Superior temporal gyrus (tissue), 1 donor: ENCODE measurements around the gene IVNS1ABP.
A peak's percentile ranks its signal among the peaks of the same experiment; 100 is the strongest.
"Not testable (repeated sequence)": the region's sequence is repeated elsewhere in the genome, so short reads cannot be mapped to it uniquely, and the experiment has no call there.

Experiments used
- DNase-seq: peaks from one replicate; pipeline ENCODE4 v3.0.0-alpha.2; 2016; ENCODE audit errors: extremely low spot score

Gene IVNS1ABP

DNA sequence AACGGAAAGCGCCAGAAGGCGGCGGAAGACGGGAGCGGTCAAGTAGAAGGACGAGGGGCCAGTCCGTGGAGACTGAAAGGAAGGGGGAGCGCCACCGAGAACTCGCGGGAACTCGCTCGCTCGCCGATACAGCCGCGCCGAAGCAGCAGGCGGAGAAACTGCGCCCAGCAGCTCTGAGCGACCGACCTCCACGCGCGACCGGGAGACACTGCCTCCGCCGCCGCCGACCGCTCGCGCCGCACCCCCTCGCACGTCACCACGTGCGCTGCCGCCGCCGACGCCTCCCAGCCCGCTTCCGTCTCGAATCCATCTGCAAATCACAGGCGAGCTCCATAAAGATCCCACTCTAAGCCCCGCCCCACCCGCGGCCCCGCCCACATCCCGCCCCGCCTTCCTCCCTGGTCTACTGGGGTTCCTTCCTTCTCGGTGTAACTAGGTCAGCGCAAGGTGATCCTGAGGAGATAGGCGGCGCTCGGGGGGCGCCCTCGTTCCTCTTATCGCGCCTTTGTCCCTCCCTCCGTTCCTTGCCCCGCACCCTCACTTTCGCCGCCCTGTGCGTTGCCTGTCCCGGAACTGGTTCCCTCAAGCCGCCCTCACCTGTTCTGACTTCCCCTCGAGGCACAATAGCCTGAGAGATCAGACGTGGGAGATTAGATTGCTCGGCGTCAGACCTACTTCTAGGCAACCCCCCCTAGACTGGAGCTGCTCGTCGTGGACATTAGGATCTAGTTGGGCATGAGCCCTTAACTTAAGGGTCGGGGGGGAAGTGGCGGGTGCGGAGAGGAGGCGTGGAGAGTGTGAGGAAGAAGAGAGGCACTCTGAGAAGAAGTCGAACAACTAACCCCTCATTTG lies at the start of gene IVNS1ABP:
Gene IVNS1ABP, minus strand, starts transcription at position 210 of the 852 bp plus-strand sequence. CDS start 7,750 bp downstream, outside the sequence.
- peak; percentile 93 for DNase-seq

DNA sequence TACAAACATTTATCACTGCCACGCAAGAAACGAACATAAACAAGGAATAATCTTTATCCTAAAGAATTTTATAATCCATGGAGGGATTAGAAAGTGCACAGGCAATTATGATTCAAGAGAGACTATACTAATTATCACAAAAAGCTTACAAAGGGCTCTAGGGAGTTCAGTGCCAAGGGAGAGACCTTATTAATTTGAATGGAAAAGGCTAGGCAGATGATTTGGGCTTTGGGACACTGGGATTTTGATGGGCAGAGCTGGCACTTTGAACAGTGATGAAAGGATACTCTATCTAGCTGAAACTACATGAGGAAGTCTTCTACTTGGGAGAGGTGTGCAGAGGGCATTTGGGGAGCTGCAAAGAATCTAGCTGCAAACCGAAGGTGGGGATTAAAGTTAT lies 48.9 kb upstream of the IVNS1ABP start:
- no peak for DNase-seq

DNA sequence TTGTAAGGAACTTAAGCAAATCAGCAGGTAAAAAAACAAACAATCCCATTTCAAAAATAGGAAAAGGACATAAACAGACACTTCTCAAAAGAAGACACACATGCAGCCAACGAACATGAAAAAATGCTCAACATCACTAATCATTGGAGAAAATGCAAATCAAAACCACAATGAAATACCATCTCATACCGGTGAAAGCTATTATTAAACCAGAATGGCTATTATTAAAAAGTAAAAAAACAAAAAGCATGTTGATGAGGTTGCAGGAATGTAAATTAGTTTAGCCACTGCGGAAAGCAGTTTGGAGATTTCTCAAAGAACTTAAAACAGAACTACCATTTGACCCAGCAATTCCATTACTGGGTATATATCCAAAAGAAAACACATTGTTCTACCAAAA lies 47.5 kb upstream of the IVNS1ABP start:
- not testable (repeated sequence) for DNase-seq

DNA sequence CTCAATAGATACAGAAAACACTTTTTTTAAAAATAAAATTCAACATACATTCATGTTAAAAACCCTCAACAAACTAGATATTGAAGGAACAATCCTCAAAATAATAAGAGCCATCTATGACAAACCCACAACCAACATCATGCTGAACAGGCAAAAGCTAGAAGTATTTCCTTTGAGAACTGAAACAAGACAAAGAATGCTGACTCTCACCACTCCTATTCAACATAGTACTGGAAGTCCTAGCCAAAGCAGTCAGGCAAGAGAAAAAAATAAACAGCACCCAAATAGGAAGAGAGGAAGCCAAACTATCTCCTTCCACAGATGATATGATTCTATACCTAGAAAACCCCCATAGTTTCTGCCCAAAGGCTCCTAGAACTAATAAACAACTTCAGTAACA lies 46.2 kb upstream of the IVNS1ABP start:
- no peak for DNase-seq

DNA sequence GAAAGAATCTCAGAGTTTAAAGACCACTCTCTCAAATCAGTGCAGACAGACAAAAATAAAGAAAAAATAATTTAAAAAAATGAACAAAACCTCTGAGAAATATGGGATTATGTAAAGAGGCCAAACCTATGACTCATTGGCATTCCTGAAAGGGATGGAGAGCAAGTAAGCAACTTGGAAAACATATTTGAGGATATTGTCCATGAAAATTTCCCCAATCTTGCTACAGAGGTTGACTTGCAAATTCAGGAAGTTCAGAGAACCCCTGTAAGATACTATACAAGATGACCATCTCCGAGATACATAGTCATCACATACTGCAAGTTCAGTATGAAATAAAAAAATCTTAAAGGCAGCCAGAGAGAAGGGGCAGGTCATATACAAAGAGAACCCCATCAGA lies 43.7 kb upstream of the IVNS1ABP start:
- DNase-seq: no peak

DNA sequence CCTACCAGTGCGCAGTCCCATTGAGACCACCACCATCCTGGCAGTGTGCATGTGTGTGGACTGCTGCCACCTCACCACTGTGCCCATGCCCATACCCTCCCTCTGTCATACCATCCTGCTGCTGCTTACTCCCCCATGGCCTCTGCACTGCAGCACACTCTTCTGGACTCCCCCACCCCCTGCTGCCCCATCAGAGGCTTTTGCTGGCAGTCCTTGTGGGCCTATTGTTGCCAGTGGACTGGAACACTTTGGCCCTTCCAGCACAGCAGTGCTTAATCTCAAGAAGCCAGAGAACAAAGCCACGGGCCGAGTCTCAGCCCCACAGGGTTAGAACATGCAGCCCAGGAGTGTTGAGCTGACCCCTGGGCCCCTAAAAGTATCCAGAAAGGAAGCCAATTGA lies 41.9 kb upstream of the IVNS1ABP start:
- no peak for DNase-seq

DNA sequence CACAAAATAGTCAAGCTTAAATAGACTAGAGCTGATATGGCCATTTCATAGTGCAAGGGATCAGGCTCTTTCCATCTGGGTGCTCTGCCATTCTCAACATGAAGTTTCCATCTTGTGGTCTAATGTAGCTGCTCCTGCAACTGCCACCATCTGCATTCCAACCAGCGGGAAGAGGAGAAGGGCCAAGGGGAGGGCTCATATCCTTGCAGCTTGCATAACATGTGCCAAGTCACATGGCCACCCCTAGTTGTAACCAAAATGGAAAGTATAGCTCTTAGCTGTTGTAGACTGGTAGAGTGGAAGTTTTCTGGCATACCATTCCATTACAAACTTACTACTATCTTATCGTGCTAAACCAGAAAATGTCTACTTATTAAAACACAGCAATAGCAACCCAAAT lies 38.9 kb upstream of the IVNS1ABP start:
- DNase-seq: no peak

DNA sequence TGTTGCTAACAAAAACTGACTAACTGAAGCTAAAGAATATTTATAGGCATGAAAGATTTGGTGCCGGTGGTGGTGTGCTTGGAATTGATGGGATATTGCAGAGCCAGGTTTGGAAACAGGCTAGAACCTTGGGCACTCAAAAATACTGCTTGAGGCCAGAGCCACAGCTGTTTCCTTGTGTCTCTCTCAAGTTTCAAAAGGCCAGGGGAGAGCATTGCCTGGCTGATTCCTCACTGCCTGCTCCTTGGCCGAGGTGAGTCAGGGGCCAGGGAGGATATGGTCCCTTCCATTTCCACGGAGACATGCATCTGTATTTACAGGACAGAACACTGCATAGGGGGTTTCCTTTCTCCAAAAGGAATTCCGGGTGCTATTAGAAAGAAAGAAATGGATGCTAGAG lies 36.1 kb upstream of the IVNS1ABP start:
- no peak for DNase-seq

DNA sequence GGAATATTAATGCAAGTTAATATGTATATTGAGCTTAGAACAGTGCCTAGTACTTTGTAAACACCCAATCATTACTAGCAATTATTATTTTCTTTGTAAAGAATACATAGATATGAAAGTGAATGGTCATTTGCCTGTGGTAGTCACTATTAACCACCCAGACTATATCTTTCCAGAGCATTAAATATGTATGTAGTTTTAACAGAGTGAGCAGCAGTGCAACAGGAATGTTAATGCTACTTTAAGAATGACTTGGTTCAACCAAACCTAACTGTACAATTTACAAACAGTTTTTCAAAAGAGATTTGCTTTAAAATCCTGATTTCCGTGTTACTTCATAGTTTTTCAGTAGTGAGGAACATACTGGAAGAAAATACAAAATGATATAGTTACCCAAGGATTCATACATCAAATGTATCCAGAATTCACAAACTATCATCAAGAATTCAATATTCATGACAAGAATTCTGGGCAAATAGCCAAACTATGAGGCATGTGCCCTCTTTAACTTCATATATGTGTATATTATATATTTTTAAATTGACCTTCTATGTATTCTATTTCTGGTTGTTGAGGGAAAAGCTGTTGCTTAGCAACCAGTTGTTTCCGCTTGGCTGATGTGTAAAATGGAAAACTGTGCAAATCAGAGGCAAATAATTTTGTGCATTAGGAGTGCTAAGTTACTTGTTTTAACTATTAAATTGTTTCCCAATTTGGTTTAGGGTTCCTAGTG lies 34.9 kb upstream of the IVNS1ABP start:
- DNase-seq: no peak

DNA sequence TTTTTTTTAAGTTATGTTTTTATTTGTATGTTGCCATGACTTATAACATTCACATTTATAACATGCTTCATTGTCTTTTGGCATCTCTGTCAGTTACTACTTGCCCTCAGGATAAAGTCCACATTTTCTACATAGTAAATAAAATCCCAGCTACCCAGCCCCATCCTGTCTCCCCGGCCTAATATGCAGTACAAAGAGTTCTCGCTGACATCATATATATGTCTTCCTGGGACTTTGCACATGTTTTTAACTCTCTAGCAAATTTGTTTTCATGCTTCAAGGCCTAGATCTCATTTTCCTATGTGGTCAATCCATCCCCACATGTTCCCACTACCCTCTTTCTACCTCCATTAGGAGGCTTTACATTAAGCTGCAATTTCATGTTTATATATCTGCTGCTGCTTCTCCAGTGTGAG lies 33.0 kb upstream of the IVNS1ABP start:
- no peak for DNase-seq

DNA sequence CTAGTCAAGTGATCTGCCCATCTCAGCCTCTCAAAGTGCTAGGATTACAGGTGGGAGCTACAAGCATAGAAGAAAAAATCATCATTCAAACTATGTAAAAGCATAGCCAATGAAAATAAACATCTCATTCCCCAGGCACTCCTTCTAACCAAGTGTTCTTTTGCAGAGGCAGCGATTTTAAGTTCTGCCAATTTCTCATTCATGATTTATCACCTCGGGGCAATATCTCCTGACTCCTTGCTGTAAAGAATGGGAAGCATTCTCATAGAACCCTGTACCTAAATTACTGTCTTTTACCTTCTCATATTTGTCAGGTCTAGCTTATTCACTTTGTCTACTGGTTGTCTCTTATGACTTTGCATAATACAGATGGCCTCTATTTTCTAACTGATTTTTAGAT lies 32.5 kb upstream of the IVNS1ABP start:
- no peak for DNase-seq

DNA sequence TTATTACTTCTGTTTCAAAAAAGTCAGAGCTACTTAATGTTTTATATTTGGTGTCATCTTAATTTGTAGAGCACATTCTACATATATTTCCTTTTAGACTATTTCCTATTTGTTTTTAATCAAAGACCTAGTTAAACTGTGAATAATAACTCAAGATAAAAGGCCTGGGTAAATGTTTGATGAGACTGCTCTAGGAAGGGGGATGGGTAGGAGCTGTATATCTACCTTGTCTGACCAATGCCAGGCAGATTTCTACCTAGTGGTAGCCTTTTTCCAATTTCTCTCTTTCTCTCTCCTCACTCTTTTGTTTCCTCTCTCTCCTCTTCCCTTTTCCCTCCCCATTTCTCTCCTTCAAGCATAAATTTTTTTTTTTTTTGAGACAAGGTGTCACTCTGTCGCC lies 31.9 kb upstream of the IVNS1ABP start:
- no peak for DNase-seq

DNA sequence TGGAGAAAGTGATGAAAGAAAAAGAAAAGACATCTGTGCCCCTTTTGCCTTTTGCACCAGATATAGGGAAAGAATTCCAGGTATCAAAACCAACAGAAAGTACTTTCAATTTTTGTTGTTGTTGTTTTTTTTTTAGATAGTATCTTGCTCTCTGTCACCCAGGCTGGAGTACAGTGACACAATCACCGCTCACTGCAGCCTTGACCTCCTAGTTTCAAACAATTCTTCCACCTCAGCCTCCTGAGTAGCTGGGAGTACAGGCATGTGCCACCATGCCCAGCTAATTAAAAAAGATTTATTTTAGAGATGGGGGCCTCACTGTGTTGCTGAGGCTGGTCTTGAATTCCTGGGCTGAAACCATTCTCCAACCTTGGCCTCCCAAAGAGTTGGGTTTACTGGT lies 31.3 kb upstream of the IVNS1ABP start:
- no peak for DNase-seq

DNA sequence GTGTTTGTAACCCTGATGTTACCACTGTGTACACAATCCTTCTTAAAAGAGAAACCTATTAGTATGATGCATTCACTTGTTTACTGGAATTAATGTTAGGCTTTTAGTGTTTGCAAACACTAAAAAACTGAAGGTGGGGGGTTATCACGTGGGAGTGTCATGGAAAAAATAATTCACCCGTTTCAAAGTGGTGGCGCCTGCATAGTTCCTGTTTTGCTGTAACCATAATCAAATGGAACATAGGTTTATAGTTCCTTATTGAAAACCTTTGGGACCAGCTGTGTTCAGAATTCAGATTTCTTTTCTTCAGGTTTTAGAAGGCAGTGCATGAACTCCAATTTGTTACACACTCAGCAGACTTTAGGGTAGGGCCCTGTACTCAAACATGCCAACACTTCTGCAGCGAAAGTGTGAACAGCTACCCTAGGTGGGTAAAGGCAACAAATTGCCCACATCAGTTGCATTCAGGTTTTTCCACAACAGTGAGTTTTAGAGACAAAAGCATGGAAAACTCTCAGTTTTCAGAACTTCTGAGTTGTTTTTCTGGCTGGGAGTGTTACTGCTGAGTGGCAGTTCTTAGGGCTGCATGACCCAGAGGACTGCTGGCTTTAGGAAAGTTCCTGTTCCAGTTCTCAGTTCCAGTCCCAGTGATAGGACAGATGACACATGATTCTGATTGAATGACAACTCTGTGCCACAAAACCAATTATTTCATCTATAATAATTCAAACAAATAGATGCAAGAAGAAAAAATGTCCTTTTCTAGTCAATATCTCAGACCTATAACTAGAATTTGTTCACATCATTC lies 29.1 kb upstream of the IVNS1ABP start:
- DNase-seq: no peak

DNA sequence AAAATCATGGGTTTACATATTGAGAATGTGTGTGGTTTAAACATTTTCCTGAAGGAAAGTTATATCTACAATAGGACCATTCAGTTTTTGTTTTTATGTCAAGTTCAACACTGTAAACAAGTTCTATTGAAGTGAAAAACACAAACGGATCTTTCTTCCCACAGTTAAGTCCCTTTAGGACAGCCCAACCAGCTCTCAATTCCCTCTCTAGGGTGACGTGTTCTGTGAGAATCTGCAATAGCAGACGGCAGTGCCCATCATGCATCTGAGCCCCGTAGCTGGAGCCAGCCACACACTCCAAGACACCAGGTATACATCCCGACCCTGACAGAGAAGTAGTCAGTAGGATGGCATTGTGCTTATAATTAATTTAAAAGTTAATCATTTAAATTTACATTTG lies 26.3 kb upstream of the IVNS1ABP start:
- DNase-seq: peak; percentile 76

DNA sequence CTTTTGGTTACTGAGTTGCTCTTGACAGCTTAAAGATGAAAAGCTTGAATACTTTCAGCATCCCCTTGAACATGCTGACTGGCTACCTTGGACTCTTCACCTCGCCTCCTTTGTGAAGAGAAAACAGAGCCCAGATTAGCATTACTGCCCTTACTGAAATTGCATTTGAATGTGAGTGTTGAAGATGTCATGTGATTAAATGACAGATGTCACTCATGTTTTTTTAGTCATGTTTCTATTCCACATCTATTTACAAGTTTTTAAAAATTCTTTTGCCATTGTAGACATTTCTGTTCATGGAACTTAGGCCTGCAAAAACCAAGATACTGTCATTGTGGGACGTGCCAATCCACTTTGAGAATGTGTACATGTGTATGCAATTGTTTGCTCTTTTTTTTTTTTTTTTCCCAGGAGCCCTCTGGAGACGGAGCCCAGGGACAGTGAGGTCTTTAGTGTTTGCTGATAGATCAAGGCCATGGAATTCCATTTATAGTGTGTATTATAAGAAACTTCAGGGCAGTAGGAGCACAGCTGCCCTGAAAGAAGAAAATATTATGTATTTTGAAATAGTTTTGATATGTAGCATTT lies 25.7 kb upstream of the IVNS1ABP start:
- DNase-seq: peak; percentile 30

DNA sequence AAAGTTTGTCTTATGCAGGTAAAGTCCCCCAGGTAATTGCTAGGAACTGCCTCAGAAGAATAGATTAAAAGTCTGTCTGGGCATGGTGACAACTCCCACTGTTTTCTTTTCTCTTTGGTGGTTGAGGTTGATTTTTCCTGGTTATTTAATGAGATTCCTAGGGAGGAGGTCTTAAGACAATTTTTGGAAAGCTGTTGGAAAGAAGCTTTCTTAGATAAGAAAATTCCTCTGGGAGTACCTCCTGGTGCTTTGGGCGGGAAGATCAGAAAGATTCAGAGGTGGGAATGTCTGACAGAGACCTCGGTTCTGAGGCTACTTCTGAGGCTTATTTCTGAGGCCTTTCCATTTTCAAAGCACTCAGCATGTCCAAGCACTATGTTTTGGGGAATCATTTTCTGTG lies 25.0 kb upstream of the IVNS1ABP start:
- no peak for DNase-seq

DNA sequence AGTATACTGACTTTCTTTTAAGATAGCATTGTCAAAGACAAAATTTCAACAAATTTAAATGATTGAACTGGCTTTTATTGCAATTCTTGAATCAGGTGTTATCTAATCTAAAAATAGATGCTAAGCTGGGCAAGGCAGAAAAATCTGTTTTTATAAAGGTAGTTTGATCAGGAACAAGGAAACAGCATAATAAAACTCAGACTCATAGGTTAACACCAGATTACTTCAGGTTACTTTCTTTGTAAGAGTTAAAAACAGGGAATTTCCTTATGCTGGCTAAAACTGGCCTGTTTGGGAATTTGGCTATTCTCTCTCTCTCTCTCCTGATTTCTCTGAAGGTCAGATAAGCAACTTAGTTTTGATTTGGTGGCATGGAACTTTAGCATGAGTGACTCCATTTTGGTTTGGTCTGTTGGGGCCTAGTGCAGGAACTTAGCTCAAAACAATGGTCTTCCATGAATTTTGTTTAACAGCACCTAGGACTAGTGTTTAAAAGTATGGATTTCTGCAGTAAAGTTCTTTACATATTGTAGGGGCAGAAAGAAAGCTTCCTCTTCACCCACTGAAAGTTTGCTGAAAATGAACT lies 24.2 kb upstream of the IVNS1ABP start:
- DNase-seq: no peak

DNA sequence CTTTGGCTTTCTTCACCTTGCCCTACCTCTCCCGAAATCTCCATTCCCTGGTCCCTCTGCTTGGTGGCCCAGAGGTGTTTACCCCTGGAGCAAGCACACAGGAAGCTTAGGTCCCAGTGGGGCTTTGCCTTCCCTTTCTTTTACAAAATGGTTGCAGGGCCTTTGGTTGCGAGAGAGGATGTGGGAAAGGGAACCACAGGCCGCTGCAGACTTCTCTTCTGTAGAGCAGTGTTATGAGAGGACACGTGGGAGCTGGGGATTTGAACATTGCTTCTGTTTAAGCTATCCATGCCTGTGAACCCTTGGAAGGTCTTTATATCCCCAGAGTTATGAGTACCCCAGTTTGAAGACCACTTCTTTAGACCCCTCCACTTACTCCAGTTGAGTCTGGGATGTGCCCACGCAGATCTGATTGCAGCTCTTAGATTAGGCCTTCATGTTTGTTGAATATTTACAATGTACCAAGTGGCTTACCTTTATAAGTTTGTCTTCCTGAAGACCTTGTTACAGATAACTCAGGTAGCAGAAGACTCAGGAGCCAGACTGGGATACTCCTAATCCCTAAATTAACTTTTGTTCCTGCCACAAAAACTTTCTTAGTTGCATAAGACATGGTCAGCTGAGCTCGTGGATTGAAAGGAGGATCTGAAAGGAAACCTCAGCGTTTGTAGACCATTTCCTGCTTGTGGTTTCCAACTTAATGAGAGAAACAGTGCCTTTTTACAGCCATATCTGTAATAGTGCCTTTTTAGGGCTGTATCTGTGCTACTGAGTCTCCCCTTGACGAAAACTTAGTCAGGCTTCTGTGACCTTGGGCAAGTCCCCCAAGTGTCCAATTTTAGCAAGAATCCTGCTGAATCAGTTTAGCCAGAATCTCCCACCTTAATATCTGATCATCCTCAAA lies 21.9 kb upstream of the IVNS1ABP start:
- DNase-seq: no peak

DNA sequence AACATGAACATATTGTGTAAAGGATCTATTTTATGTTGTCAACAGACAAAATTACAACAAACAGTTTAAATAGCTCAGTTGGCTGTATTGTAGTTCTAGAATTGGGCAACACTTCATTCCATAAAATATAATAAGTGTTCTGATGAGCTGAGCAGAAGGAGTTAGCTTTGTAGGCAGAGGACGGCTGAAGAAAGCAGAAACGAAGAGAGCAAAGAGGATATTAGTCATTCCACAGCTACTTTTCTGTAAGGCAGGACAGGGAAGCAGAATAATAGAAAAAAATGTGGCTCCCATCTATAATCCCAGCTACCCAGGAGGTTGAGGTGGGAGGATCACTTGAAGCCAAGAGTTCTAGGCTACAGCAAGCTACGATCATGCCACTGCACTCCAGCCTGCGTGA lies 20.2 kb upstream of the IVNS1ABP start:
- no peak for DNase-seq

DNA sequence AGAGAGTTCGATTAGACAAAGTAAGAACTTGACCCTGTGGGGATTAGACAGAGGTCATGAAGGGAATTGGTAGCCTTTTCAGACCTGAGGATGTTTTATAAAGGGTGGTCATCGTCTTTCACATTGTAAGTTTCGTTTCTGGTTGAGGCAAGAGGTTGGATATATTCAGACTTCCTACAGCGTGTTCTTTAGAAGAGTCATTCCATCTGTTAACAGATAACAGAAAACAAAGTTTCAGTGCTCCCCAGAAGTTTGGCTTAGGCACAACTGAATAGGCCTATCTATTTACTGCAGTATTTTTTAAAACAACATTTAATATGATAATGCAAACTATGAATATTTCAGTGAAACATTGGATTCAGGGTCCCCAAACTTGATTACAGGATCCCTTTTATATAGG lies 17.1 kb upstream of the IVNS1ABP start:
- DNase-seq: no peak
